GM21723 (cell line): Measurements from ENCODE around the gene NFATC1.

ENCODE experiments used
- ATAC-seq: cut with Tn5 transposase; IDR thresholded peaks from one replicate; pipeline ENCODE4 v1.9.1; 2021; ENCODE audit warnings: mild to moderate bottlenecking, moderate library complexity; ENCODE audit not compliant: unreplicated experiment

Gene NFATC1

GRCh38 chr18:79566771-79567431 is 171.2 kb downstream of the NFATC1 start:
- no peak for ATAC-seq

- no peak for ATAC-seq
Measured at GRCh38 chr18:79567481-79568147, 171.9 kb downstream of the NFATC1 start.

GRCh38 chr18:79568543-79569205 is 172.9 kb downstream of the NFATC1 start:
- ATAC-seq = no peak

GRCh38 chr18:79569720-79570119 is 174.0 kb downstream of the NFATC1 start:
- no peak for ATAC-seq

GRCh38 chr18:79570266-79571201 is 174.8 kb downstream of the NFATC1 start:
- no peak for ATAC-seq

- no peak for ATAC-seq
Measured at GRCh38 chr18:79571211-79572092, 175.7 kb downstream of the NFATC1 start.

- no peak for ATAC-seq
Measured at GRCh38 chr18:79572093-79572780, 176.5 kb downstream of the NFATC1 start.

- no peak for ATAC-seq
Measured at GRCh38 chr18:79572848-79573451, 177.2 kb downstream of the NFATC1 start.

GRCh38 chr18:79573921-79574491 is 178.3 kb downstream of the NFATC1 start:
- ATAC-seq = no peak

GRCh38 chr18:79574938-79575525 is 179.3 kb downstream of the NFATC1 start:
- no peak for ATAC-seq

- no peak for ATAC-seq
Measured at GRCh38 chr18:79575891-79576685, 180.4 kb downstream of the NFATC1 start.

- no peak for ATAC-seq
Measured at GRCh38 chr18:79576686-79577351, 181.1 kb downstream of the NFATC1 start.

GRCh38 chr18:79577451-79578395 is 182.0 kb downstream of the NFATC1 start:
- ATAC-seq = no peak

- ATAC-seq = no peak
Measured at GRCh38 chr18:79578396-79579260, 182.9 kb downstream of the NFATC1 start.
